Body of pancreas (tissue), 4 donors: ENCODE data around the gene SCAMP4.

Experiments used
- POLR2A ChIP-seq, 3 donors: fragments of 450-650 bp; IDR thresholded peaks; one replicate each; pipeline ENCODE4 v1.6.1; 2016; ENCODE audit warnings: antibody characterized with exemption in 3 of 3, mild to moderate bottlenecking in 2 of 3
- TF ChIP-seq, protein P1 (sequence below), 7 experiments: fragments of 450-650 bp in 4 of 7; fragments of 200-600 bp in 3 of 7; sonication (generic) in 3 of 7; IDR thresholded peaks; one replicate each; pipeline ENCODE4 v1.5.1; 2016 to 2019; ENCODE audit warnings: antibody characterized with exemption in 7 of 7

GRCh38 chr19:1953441-1954094 is 48.4 kb downstream of the SCAMP4 start:
- TF ChIP-seq, protein P1, sequence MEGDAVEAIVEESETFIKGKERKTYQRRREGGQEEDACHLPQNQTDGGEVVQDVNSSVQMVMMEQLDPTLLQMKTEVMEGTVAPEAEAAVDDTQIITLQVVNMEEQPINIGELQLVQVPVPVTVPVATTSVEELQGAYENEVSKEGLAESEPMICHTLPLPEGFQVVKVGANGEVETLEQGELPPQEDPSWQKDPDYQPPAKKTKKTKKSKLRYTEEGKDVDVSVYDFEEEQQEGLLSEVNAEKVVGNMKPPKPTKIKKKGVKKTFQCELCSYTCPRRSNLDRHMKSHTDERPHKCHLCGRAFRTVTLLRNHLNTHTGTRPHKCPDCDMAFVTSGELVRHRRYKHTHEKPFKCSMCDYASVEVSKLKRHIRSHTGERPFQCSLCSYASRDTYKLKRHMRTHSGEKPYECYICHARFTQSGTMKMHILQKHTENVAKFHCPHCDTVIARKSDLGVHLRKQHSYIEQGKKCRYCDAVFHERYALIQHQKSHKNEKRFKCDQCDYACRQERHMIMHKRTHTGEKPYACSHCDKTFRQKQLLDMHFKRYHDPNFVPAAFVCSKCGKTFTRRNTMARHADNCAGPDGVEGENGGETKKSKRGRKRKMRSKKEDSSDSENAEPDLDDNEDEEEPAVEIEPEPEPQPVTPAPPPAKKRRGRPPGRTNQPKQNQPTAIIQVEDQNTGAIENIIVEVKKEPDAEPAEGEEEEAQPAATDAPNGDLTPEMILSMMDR (IDR thresholded peaks at IDR 0.05) = no peak
- TF ChIP-seq POLR2A (IDR thresholded peaks at IDR 0.05) = no peak
